ENCODE measurements around the gene ELMOD1. TPM values are rescaled to one million over a fixed set of nuclear protein-coding genes. Genes with fewer than 3 reads are reported as not detected.

ELMOD1 gene
- total and polyA plus RNA-seq, 10 donors = 0.02 TPM; not detected in 9

GRCh38 chr11:107669191-107669740 lies 78.3 kb downstream of the ELMOD1 start:
- intact Hi-C loops (cut with DNase I; ENCODE audit: low total_unique reads) = no loop called here
- Histone ChIP-seq H3K36me3 (no peaks in the 10 kb centered on the region), H3K27ac (no peak overlapping the region), H3K9me3 (no peaks in the 10 kb centered on the region), H3K4me1 (no peaks in the 10 kb centered on the region), H3K4me3 (no peak overlapping the region), H3K27me3 (replicated peaks in 1 of 7) (peaks cover 0 to 19% (median 0%) of the 10 kb centered on the region in 7 donors)
- no peak for DNase-seq
- WGBS, 5 donors = 91 to 94% (median 93%) methylated on average over 11 of the region's 11 CpGs
- TF ChIP-seq POLR2AphosphoS5 (IDR thresholded peaks at IDR 0.05) (no peak), POLR2A (IDR thresholded peaks at IDR 0.05) (no peak), CTCF (IDR thresholded peaks at IDR 0.05 in 8 of 11, conservative IDR thresholded peaks at IDR 0.05 in 3 of 11) (no peak)

- no peak overlapping the region for H3K4me3 ChIP-seq
- H3K27me3 ChIP-seq (replicated peaks in 1 of 7) = peaks cover 0 to 14% (median 0%) of the 10 kb centered on the region in 7 donors
- H3K9me3 ChIP-seq = no peaks in the 10 kb centered on the region
- H3K36me3 ChIP-seq = no peaks in the 10 kb centered on the region
- TF ChIP-seq POLR2AphosphoS5 (IDR thresholded peaks at IDR 0.05) = no peak
- no peak for TF ChIP-seq CTCF (IDR thresholded peaks at IDR 0.05 in 8 of 11, conservative IDR thresholded peaks at IDR 0.05 in 3 of 11)
- no peak for TF ChIP-seq POLR2A (IDR thresholded peaks at IDR 0.05)
- no peaks in the 10 kb centered on the region for H3K4me1 ChIP-seq
- intact Hi-C loops (cut with DNase I; ENCODE audit: low total_unique reads) = no loop called here
- H3K27ac ChIP-seq = no peak overlapping the region
- 46 to 70% (median 63%) methylated on average over 4 of the region's 4 CpGs for WGBS, 5 donors
- DNase-seq = no peak
These were observed 79.1 kb downstream of the ELMOD1 start for GRCh38 chr11:107669893-107670601.

GRCh38 chr11:107675902-107676301 lies 85.0 kb downstream of the ELMOD1 start:
- no peak overlapping the region for H3K4me3 ChIP-seq
- 51 to 91% (median 87%) methylated on average over 2 of the region's 2 CpGs for WGBS, 5 donors
- TF ChIP-seq POLR2AphosphoS5 (IDR thresholded peaks at IDR 0.05) (no peak), POLR2A (IDR thresholded peaks at IDR 0.05) (no peak), CTCF (IDR thresholded peaks at IDR 0.05 in 8 of 11, conservative IDR thresholded peaks at IDR 0.05 in 3 of 11) (no peak)
- no peaks in the 10 kb centered on the region for H3K36me3 ChIP-seq
- DNase-seq = no peak
- intact Hi-C loops (cut with DNase I; ENCODE audit: low total_unique reads) = no loop called here
- peaks cover 0 to 13% (median 0%) of the 10 kb centered on the region in 7 donors for H3K27me3 ChIP-seq (replicated peaks in 1 of 7)
- no peaks in the 10 kb centered on the region for H3K9me3 ChIP-seq
- no peak overlapping the region for H3K27ac ChIP-seq
- H3K4me1 ChIP-seq = no peaks in the 10 kb centered on the region

GRCh38 chr11:107676336-107677057 lies 85.5 kb downstream of the ELMOD1 start:
- H3K4me3 ChIP-seq = no peak overlapping the region
- no peaks in the 10 kb centered on the region for H3K36me3 ChIP-seq
- no peak for DNase-seq
- H3K27me3 ChIP-seq (replicated peaks in 1 of 7) = peaks cover 0 to 8% (median 0%) of the 10 kb centered on the region in 7 donors
- TF ChIP-seq CTCF (IDR thresholded peaks at IDR 0.05 in 8 of 11, conservative IDR thresholded peaks at IDR 0.05 in 3 of 11) (no peak), POLR2AphosphoS5 (IDR thresholded peaks at IDR 0.05) (no peak), POLR2A (IDR thresholded peaks at IDR 0.05) (no peak)
- intact Hi-C loops (cut with DNase I; ENCODE audit: low total_unique reads) = no loop called here
- WGBS, 5 donors = 78 to 87% (median 82%) methylated on average over 8 of the region's 8 CpGs
- no peak overlapping the region for H3K27ac ChIP-seq
- no peaks in the 10 kb centered on the region for H3K9me3 ChIP-seq
- H3K4me1 ChIP-seq = no peaks in the 10 kb centered on the region

All from spleen (tissue), 11 donors.